ENCODE measurements around the gene CA10.

Gene CA10

DNA sequence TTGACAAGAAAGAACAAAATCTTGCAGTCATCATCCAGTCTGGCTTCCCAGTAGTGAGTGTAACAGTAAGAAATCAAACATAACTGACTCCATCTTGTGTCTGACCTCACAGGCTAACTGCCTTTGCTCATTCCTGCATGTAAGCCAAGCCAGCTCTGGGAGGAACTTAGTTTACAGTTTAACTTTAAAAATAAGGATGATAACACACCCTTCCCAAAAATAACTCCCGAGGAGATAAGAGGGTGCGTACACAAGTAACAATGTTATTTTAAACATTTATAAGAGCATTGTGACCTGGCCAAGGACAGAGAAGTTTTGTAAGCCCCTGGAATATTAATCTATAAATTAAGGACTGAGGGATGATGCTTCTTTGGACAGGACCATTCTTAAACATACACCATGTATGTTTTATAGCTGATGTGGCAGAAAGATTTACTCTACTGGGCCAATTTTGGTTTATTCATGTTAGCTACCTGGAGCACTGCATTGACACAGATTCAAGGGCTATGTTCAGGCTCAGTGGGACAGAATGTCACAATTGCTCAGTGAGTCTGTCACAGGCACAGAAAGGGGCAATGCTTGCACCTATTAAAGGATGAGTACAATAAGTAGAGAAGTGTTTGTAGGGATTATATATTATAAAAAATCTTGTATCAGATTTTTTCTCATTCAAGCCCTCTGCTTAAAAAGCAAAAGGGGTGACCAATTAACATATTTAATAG is 554.1 kb downstream of the CA10 start:
- no peaks in the 10 kb centered on the region for H3K9me3 ChIP-seq (ENCODE audit: control insufficient read depth, insufficient read depth, low read length)
- no peaks in the 10 kb centered on the region for H3K4me1 ChIP-seq (ENCODE audit: control insufficient read depth, low read length)
- no peaks in the 10 kb centered on the region for H3K9me2 ChIP-seq (replicated peaks; ENCODE audit: control insufficient read depth, low read length)
- no peaks in the 10 kb centered on the region for H3F3A ChIP-seq (ENCODE audit: control insufficient read depth, insufficient read depth)
- H3K79me2 ChIP-seq (ENCODE audit: control insufficient read depth, low read length) = no peaks in the 10 kb centered on the region
- H3K4me3 ChIP-seq (ENCODE audit: low read length) = no peak overlapping the region
- no peaks in the 10 kb centered on the region for H3K27me3 ChIP-seq (ENCODE audit: control insufficient read depth, low read length)
- no peaks in the 10 kb centered on the region for H4K20me1 ChIP-seq (ENCODE audit: control insufficient read depth, insufficient read depth, low read depth, low read length)
- TF ChIP-seq EZH2phosphoT487 (IDR thresholded peaks at IDR 0.05; ENCODE audit: borderline replicate concordance, low read length) = no peak
- TF ChIP-seq, protein P1, sequence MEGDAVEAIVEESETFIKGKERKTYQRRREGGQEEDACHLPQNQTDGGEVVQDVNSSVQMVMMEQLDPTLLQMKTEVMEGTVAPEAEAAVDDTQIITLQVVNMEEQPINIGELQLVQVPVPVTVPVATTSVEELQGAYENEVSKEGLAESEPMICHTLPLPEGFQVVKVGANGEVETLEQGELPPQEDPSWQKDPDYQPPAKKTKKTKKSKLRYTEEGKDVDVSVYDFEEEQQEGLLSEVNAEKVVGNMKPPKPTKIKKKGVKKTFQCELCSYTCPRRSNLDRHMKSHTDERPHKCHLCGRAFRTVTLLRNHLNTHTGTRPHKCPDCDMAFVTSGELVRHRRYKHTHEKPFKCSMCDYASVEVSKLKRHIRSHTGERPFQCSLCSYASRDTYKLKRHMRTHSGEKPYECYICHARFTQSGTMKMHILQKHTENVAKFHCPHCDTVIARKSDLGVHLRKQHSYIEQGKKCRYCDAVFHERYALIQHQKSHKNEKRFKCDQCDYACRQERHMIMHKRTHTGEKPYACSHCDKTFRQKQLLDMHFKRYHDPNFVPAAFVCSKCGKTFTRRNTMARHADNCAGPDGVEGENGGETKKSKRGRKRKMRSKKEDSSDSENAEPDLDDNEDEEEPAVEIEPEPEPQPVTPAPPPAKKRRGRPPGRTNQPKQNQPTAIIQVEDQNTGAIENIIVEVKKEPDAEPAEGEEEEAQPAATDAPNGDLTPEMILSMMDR (IDR thresholded peaks at IDR 0.05; ENCODE audit: low read depth, low read length, poor library complexity, severe bottlenecking) = no peak
- H3K27ac ChIP-seq (ENCODE audit: low read depth, low read length) = no peak overlapping the region
- H3K36me3 ChIP-seq (ENCODE audit: control insufficient read depth, low read length) = no peaks in the 10 kb centered on the region
- H3K4me2 ChIP-seq (ENCODE audit: low read length) = no peak overlapping the region

DNA sequence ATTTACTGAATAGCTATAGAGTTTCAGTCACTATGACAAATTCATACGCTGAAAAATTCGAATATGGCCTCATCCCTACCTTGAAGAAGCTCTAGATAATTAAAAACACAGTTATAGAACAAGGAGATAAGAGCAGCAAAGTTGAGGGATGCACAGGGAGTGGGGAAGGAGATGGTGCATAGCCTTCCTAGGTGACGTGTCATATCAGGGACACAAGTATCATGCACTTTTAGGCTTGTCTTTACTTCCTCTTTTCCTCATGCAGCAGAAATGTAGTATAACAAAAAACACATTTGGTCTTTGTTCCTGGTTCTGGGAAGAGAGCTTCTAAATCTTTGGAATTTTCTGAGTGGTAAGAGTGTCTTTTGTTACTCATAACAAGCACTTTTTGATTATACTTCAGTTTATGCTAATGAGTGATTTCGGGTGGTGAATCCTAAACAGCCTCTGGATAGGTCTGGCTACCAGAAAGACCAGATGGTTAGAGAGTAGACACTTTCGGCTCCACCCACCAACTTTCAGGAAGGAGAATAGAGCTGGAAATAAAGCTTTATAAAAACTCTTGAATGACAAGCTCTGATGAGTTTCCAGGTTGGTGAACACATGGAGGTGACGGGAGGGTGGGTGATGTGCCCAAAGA is 556.8 kb downstream of the CA10 start:
- no peak overlapping the region for H3K27ac ChIP-seq (ENCODE audit: low read depth, low read length)
- H3K36me3 ChIP-seq (ENCODE audit: control insufficient read depth, low read length) = no peaks in the 10 kb centered on the region
- H4K20me1 ChIP-seq (ENCODE audit: control insufficient read depth, insufficient read depth, low read depth, low read length) = no peaks in the 10 kb centered on the region
- no peaks in the 10 kb centered on the region for H3K27me3 ChIP-seq (ENCODE audit: control insufficient read depth, low read length)
- no peaks in the 10 kb centered on the region for H3K9me2 ChIP-seq (replicated peaks; ENCODE audit: control insufficient read depth, low read length)
- no peaks in the 10 kb centered on the region for H3F3A ChIP-seq (ENCODE audit: control insufficient read depth, insufficient read depth)
- H3K4me2 ChIP-seq (ENCODE audit: low read length) = no peak overlapping the region
- H3K4me1 ChIP-seq (ENCODE audit: control insufficient read depth, low read length) = no peaks in the 10 kb centered on the region
- H3K4me3 ChIP-seq (ENCODE audit: low read length) = no peak overlapping the region
- H3K9me3 ChIP-seq (ENCODE audit: control insufficient read depth, insufficient read depth, low read length) = no peaks in the 10 kb centered on the region
- no peaks in the 10 kb centered on the region for H3K79me2 ChIP-seq (ENCODE audit: control insufficient read depth, low read length)
- no peak for TF ChIP-seq EZH2phosphoT487 (IDR thresholded peaks at IDR 0.05; ENCODE audit: borderline replicate concordance, low read length)
- TF ChIP-seq, protein P1 (IDR thresholded peaks at IDR 0.05; ENCODE audit: low read depth, low read length, poor library complexity, severe bottlenecking) = no peak

DNA sequence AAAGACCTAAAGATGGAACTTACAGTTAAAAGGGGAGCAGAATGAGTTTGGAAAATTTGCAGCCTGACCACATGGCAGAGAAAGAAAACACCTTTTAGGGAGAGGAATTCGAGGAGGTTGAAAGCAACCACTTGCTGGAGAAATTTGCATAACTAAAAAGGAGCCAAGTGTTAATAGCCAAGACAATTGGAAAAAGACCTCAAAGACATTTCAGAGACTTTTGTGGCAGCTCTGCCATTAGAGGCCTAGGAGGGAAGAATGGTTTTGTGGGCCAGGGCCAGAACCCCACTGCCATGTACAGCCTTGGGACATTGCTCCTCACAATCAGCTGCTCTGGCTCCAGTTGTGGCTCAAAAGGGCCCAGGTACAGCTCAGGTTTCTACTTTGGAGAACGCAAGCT is 559.7 kb downstream of the CA10 start:
- Histone ChIP-seq H3K4me2 (ENCODE audit: low read length) (no peak overlapping the region), H3K27ac (ENCODE audit: low read depth, low read length) (no peak overlapping the region), H3K4me3 (ENCODE audit: low read length) (no peak overlapping the region), H4K20me1 (ENCODE audit: control insufficient read depth, insufficient read depth, low read depth, low read length) (no peaks in the 10 kb centered on the region), H3K9me2 (replicated peaks; ENCODE audit: control insufficient read depth, low read length) (no peaks in the 10 kb centered on the region), H3K4me1 (ENCODE audit: control insufficient read depth, low read length) (no peaks in the 10 kb centered on the region), H3K79me2 (ENCODE audit: control insufficient read depth, low read length) (no peaks in the 10 kb centered on the region), H3K9me3 (ENCODE audit: control insufficient read depth, insufficient read depth, low read length) (no peaks in the 10 kb centered on the region), H3F3A (ENCODE audit: control insufficient read depth, insufficient read depth) (no peaks in the 10 kb centered on the region), H3K36me3 (ENCODE audit: control insufficient read depth, low read length) (no peaks in the 10 kb centered on the region), H3K27me3 (ENCODE audit: control insufficient read depth, low read length) (no peaks in the 10 kb centered on the region)
- TF ChIP-seq, protein P1 (IDR thresholded peaks at IDR 0.05; ENCODE audit: low read depth, low read length, poor library complexity, severe bottlenecking) = no peak
- TF ChIP-seq EZH2phosphoT487 (IDR thresholded peaks at IDR 0.05; ENCODE audit: borderline replicate concordance, low read length) = no peak

Data from DOHH2 (cell line).